AG04449 (cell line): ENCODE results near the gene COLEC12.

Experiments used
- CTCF ChIA-PET: fragments of 350-600 bp; formaldehyde crosslinking; extraction: SDS; loops from one replicate; lab custom pipeline; 2021; ENCODE audit warnings: antibody characterized with exemption; lab: Yijun Ruan, JAX
- POLR2A ChIA-PET: fragments of 400-600, 350-600 bp; formaldehyde crosslinking; extraction: SDS; loops from one replicate; lab custom pipeline; 2020; ENCODE audit warnings: antibody characterized with exemption, inconsistent platforms; lab: Yijun Ruan, JAX
- DNase-seq: peaks from one replicate; pipeline ENCODE4 v3.0.0-alpha.2; 2010; ENCODE audit warnings: low read depth, low spot score
- H3K4me3 ChIP-seq: 2 replicates; pipeline ENCODE4 v1.5.1; 2011; ENCODE audit warnings: low read depth, mild to moderate bottlenecking, control low read depth, low read length
- TF ChIP-seq, protein P1 (sequence below): IDR thresholded peaks from one replicate; pipeline ENCODE4 v1.5.1; 2011; ENCODE audit warnings: mild to moderate bottlenecking, moderate library complexity, low read length, control low read depth, inconsistent platforms; ENCODE audit not compliant: insufficient read depth; ENCODE audit errors: missing control alignments

The COLEC12 gene

DNA sequence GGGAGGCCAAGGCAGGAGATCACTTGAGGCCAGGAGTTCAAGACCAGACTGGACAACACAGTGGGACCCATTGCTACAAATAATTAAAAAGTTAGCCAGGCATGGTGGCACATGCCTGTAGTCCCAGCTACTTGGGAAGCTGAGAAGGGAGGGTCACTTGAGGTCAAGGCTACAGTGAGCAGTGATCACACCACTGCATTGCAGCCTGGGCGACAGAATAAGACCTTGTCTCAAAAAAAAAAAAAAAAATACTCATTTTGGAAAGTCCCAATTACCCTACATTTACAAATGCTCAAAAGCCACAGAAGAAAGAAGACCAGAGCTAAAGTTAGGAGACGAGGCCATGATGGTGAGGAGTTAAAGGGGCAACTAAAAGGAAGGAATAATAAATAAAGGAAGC, 61.9 kb downstream of the COLEC12 start:
- POLR2A ChIA-PET, result no interaction called here
- TF ChIP-seq, protein P1, sequence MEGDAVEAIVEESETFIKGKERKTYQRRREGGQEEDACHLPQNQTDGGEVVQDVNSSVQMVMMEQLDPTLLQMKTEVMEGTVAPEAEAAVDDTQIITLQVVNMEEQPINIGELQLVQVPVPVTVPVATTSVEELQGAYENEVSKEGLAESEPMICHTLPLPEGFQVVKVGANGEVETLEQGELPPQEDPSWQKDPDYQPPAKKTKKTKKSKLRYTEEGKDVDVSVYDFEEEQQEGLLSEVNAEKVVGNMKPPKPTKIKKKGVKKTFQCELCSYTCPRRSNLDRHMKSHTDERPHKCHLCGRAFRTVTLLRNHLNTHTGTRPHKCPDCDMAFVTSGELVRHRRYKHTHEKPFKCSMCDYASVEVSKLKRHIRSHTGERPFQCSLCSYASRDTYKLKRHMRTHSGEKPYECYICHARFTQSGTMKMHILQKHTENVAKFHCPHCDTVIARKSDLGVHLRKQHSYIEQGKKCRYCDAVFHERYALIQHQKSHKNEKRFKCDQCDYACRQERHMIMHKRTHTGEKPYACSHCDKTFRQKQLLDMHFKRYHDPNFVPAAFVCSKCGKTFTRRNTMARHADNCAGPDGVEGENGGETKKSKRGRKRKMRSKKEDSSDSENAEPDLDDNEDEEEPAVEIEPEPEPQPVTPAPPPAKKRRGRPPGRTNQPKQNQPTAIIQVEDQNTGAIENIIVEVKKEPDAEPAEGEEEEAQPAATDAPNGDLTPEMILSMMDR, result no peak
- H3K4me3 ChIP-seq, result no peak overlapping the region
- no peak for DNase-seq
- CTCF ChIA-PET, result interaction anchor here (1.2 kb wide), 1 partner anchor 9 kb away, joined by 3 read pairs; no protein-coding TSS in a partner anchor

DNA sequence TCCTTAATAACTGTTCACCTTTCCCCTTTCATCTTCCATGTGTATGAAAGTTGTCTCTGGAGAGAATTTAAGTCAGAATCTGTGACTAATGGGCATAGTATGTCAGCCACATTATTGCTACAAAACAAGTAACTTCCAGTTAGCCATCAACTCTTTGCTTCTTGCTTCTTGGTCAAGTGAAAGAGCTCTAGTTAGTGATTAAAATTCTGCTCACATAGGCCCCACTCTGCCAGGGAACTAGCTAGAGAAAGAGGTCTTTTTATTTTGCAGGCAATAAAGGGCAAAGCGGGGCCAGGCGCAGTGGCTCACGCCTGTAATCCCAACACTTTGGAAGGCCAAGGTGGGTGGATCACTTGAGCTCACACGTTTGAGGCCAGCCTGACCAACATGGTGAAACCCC, 64.6 kb downstream of the COLEC12 start:
- DNase-seq, result no peak
- ChIA-PET POLR2A (no interaction called here), CTCF (interaction anchor here (0.8 to 2.0 kb wide), 2 partner anchors 12 to 188 kb away, joined by 3 to 4 read pairs; no protein-coding TSS in a partner anchor)
- H3K4me3 ChIP-seq, result no peak overlapping the region
- TF ChIP-seq, protein P1, result no peak

DNA sequence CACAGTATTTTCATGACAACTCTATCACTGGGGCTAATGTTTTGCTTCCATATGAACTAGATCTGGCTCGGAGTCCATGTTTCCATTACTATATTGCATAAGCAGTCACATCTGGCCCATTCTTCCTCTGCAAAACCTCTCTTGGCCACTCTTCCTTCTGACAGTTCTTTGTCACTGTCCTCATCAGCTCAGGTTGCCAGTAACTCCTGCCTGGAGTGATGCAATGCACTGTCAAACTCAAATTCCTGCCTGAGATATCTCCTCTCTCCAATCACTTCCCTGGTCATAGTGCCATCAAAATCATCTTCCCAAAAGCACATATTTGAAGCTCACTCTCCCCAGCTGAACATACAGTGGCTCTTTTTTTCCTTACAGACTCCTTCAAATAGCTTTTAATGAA, 66.1 kb downstream of the COLEC12 start:
- H3K4me3 ChIP-seq, result no peak overlapping the region
- TF ChIP-seq, protein P1, result no peak
- DNase-seq, result no peak
- CTCF ChIA-PET, result interaction anchor here (1.3 to 2.0 kb wide), 2 partner anchors 10 to 13 kb away, joined by 3 to 4 read pairs; no protein-coding TSS in a partner anchor
- POLR2A ChIA-PET, result no interaction called here

DNA sequence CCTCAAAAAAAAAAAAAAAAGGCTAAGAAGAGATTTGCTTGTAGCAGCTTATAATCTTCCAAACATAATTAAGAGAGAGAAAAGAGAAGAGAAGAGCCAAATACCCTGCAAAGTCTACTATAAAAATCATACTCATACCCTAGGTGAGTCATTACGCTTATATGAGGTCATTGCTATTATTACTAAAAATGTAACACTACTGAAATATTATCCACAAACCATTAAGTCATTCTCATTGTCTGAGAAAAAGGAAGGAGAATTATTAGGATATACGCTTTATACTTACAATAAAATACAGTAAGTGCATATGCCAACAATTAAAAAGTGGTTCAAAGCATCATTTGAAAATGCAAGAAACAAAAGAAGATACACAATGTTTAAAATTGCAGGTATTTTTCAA, 66.5 kb downstream of the COLEC12 start:
- TF ChIP-seq, protein P1, result no peak
- no peak overlapping the region for H3K4me3 ChIP-seq
- DNase-seq, result no peak
- POLR2A ChIA-PET, result no interaction called here
- CTCF ChIA-PET, result interaction anchor here (1.3 kb wide), 1 partner anchor 13 kb away, joined by 3 read pairs; no protein-coding TSS in a partner anchor

DNA sequence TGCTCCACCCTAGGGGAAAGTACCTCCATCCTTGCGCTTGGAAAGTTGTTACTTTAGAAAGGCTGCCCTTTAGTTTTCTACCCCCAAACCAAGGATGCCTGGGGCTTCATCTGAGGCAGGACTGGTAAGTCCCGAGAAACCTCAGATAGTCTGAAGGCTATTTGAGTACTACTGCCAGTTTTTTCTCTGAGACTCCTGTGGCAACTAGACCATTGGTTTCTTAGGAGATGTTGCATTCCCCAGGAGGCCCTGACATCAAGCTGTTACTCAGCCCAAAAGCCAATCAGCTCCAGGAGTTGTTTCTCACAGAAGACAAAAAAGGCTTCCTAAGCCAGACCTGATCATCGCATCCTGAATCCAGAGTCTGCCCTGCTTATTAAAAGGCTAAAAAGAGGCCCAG, 67.2 kb downstream of the COLEC12 start:
- CTCF ChIA-PET, result interaction anchor here (1.0 to 1.3 kb wide), 2 partner anchors 9 to 14 kb away, joined by 3 read pairs; no protein-coding TSS in a partner anchor

DNA sequence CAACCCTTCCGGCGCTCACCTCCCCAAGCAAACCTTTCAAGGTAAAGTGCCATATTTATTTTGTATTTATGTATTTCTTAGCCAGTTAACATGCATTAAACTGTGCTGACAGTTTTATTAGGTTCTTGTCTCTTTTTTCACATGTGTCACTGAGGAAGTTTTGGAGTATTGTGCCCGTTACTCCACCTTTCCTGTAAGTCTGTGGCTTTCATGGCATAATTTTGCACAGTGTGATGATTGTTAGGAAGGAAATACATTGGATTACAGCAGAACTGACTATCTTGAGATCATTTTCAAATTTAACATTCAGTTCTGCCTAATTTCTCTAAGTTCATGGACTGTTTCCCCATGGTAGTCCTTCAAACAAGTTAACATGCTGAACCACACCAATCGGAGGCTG, 67.7 kb downstream of the COLEC12 start:
- no peak overlapping the region for H3K4me3 ChIP-seq
- CTCF ChIA-PET, result interaction anchor here (1.0 kb wide), 1 partner anchor 9 kb away, joined by 3 read pairs; no protein-coding TSS in a partner anchor
- no peak for DNase-seq
- POLR2A ChIA-PET, result interaction anchor here (1.1 kb wide), 1 partner anchor 9 kb away, joined by 3 read pairs; no protein-coding TSS in a partner anchor
- TF ChIP-seq, protein P1, result no peak

More for the DNA sequence above, 67.2 kb downstream of the COLEC12 start:
- H3K4me3 ChIP-seq, result no peak overlapping the region
- TF ChIP-seq, protein P1, result no peak
- POLR2A ChIA-PET, result interaction anchor here (1.1 kb wide), 1 partner anchor 9 kb away, joined by 3 read pairs; no protein-coding TSS in a partner anchor
- no peak for DNase-seq
